Measurements from ENCODE around the gene ATP5F1C.
"Not testable (repeated sequence)": the region's sequence is repeated elsewhere in the genome, so short reads cannot be mapped to it uniquely, and the experiment has no call there.

The ATP5F1C gene

DNA sequence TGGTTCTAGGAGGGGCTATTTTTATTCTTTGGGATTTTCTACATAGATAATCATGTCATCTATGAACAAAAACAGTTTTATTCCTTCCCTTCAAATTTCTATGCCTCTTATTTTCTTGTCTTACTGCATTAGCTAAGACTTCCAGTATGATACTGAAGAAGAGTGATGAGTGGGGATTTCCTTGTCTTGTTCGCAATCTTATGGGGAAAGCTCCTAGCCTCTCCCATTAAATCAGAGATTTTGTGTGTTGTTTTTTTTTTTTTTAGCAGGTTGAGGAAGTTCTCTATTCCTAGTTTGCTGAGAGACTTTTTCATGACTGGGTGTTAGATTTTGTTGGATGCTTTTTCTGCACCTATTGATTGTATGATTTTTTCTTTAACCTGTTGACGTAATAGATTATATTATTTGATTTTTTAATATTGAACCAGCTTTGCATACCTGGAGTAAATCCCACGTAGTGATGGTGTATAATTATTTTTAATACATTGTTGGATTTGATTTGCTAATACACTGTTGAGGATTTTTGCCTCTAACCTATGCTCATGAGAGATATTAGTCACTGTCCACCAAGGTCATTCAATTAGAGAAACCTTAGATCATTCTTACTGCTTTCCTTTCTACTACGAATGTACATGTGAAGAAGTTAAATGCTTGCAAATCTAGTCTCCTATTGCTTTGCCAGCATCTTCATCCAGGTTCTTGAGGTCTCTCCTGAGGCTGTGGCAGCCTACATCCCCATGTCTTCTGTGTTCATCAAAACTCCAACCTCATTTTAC is 6.5 kb downstream of the ATP5F1C start:
- DNase-seq: no peak

DNA sequence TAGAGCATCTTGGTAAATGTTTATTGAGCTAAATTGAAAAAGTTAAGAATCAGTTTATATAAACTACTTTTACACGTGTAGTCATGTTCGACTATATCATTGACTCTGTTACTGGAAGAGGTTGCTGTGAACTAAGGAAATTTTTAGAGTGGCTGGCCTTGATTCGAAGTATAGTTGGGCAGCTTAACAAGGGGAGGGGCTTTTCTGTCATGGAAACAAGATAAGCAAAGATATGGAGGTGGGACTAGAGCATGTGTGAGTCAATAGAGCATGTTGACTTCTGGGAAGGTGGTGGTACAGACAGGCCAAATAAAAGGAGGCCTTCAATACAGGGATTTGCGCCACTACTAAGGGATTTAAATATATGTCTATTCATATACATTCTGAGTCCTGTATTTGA is 7.6 kb downstream of the ATP5F1C start:
- DNase-seq: no peak

DNA sequence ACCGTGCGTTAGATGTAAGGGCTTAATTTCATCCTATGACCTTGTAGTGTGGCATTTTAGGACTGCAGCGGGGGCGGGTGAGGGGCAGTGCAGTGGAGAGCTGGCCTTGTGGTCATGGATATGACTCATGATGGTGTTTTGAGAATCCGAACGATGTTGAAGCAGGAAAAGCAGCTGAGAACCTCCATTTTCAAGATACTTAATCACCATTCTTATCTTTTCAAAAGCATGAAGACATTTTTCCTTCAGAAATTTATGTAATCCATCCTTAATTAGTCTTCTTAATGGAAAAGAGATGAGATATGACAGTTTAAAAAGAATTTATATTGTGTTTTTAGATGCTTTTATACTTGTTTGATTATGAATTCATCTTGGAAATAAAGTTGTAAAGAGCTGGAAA is 9.6 kb downstream of the ATP5F1C start:
- no peak for DNase-seq

DNA sequence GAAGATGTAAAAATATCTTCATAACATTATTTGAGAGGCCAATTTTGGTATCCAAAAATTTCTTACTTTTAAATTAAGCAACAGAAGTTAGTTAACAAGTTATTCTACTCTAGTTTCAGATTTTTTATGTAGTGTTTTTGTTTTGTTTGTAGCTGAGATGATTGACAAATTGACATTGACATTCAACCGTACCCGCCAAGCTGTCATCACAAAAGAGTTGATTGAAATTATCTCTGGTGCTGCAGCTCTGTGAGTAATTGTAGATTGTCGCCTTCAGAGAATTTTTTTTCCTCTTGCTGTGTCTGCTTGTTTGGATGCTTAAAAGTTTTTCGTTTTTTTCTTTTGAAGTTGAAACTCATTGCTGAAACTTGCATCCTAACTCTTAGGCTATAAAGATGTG is 14.6 kb downstream of the ATP5F1C start:
- DNase-seq: no peak

DNA sequence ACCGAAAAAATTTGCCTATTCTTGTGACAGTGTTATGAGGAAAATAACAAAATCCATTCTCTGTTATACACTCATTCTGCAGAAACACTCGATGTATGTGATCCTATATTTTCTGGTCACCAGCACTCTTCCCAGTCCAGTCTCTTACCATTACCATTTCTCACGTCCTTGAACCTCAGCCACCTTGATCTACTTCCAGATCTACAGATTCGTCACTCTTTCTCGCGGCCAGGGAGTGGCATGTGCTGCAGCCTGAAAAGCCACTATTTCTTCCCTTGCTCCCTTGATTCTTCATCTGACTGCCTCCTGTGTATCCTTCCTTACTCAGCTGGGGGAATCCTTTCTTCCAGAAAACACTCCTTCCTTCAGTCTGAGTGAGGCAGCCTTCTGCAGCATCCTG is 16.2 kb downstream of the ATP5F1C start:
- no peak for DNase-seq

DNA sequence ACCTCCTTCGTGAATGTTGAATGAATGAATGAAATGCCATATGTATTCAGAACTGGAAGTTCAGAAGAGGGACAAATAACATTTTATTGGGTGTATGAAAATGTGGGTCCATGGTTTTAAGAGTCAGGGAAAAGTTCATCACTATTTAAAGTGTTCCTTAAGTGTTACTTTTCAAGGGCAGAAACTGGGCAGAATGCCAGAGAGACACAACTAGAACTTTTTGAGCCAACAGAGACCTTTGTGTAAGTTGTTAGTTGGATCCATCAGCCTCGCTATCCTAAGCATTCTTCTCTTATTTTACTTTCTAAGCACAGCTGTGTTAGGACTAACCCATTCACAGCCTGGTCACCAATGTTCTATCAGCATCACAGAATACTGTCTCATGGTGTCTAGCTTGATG is 16.8 kb downstream of the ATP5F1C start:
- no peak for DNase-seq

DNA sequence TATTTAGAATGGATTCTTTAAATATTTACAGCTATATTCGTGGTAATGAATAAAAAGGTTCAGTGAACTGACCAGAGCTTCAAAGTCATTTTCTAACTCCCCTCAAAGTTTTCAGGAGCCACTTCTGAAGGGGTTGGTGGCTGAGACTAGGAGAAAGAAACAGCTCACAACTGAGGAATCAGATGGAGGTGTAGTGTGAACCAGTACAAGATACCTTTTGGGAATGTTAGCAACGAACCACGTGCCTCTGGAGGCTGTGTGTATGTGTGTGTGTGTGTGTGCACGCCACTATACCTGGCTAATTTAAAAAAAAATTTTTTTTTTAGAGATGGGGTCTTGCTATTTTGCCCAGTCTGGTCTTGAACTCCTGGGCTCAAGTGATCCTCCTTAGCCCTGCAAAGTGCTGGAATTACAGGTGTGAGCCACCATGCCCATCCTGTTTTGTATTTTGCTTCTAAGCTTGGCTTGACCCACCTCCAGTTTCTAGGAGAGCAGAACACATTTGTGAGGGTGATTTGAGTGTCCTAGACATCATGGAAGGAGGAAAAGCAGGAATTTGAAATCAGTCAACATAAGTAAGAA is 20.8 kb downstream of the ATP5F1C start:
- DNase-seq: no peak

DNA sequence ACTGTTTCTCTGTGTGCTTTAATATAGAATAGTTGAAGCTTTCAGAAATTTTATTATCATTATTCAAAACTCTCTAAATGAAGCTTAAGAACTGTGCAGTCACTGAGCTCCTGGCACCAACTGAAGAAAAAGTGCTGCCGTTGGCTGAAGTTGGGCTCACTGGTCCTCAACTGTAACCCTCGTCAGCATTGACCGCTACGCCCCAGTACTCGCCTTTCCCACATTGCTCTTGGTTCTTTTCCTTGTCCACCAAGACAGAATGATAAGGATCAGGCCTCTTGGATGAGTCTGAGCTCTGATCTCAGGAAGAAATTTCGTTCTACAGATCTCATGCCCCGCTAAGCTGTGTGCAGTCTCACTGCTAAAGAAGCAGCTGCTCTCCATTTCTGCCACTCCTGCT is 22.5 kb downstream of the ATP5F1C start:
- no peak for DNase-seq

DNA sequence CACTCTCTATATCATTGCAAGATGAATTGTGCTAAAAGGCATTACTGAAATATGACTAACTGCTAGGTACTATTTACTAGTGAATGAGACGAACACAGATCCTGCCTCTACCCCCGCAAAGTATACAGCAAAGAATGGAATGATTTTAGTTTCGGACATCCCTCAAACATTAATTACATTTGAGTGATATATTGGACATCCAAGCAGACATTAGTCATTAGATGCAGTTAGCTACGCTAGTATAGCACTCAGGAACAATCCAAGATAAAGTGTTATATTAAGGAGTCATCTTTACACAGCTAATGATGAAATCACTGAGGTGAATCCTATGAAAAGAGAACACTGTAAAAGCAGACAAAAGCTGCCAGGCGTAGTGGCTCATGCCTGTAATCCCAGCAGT is 23.0 kb downstream of the ATP5F1C start:
- DNase-seq: no peak

DNA sequence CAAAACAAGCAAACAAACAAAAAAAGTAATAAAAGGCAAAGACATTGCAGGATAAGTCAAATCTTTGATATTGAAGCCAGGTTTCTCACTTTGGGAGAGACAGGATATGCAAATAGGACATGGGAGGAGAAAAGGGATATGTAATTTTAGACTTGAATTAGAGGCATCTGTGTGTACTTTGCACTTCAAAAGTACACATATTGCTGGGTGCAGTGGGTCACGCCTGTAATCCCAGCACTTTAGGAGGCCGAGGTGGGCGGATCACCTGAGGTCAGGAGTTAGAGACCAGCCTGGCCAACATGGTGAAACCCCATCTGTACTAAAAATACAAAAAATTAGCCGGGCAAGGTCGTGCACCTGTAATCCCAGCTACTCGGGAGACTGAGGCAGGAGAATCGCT is 23.8 kb downstream of the ATP5F1C start:
- DNase-seq: not testable (repeated sequence)

DNA sequence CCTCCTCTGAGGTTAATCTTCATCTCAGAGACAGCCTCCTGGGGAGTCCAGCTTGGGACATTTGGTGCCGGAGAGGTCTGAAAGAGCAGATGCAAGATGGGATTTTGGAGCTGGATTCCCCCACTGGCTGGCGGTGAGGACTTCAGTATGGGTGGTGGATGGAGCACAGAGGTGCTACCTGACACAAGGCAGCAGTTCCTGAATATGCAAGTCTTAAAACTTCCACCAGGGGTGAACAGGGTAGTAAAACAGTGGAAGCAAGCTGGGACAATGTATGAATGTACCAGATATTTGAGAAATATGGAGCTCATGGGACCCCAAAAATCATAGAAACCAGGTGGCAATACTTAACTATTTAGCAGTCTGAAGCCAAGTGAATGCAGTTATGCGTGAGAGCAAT is 25.5 kb downstream of the ATP5F1C start:
- DNase-seq: no peak

DNA sequence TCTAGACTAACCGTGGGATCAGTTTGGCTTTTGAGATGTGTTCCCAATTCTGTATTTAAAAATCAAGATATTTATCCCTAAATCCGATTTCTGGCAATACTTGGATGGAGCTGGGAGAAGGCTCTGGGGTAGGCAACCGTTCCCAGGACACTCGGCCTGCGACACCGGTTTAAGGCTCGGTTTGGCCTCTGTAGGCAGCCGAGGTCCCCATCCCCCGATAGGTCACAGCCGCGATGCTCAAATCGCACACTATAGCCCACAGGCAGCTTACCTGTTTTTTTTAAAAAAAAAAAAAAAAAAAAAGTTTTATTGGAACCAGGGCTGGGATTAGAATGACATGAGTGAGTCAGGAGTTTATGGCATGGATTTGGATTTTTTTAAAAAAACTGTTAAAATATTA is 29.6 kb downstream of the ATP5F1C start:
- no peak for DNase-seq

DNA sequence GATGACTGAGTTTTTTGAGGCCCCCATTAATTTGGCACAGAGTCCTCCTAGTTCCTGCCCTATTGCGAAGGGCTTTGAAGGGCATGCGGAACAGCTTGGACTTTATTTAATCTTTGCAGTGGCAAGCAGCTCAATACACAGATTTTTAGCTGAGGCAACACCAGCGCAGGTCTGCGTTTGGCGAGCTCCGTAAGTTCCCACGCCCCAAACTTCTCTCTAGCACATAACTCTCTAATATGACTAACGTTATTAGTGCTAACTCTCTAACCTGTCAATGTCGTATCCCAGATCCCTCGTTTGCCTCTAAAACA is 30.0 kb downstream of the ATP5F1C start:
- no peak for DNase-seq

DNA sequence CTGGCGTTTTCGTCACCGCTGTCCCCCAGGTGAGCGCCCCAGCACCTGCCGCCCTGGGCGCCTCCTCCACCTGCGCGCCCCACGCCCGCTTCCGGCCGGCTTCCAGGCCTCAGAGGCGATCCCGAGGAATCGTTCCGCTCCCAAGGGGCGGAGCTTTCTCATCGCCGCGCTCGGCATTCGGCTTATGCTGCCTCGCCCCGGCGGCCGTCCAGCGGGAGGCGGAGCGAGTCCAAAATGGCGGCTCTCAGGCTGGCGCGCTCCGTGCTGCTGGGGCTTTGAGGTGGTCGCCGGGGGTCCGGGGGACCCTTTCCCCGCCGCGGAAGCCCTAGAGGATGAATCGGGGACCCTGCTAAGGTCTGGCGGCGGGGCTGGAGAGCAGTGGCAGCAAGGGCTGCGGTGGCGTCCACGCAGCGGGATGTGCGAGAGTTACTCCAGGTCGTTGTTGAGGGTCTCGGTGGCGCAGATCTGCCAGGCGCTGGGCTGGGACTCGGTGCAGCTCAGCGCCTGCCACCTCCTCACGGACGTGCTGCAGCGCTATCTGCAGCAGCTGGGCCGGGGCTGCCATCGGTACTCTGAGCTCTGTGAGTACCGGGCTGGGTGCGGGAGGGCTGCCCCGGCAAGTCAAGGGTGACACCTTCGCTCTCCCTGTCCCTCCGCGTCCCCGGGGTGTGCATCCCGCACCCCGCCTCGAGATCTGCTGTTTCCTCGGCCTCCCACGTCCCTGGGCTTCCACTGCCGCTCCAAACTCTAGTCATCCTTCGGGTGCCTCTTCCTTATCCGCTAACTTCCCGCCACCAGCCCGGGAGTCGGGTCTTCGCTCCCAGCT is 30.5 kb downstream of the ATP5F1C start, which contains the start of gene TAF3:
TSS of gene TAF3 (plus strand) at position 211 of the 826 bp plus-strand sequence. CDS start at position 416, 205 bp downstream.
- DNase-seq: peak; percentile 64

DNA sequence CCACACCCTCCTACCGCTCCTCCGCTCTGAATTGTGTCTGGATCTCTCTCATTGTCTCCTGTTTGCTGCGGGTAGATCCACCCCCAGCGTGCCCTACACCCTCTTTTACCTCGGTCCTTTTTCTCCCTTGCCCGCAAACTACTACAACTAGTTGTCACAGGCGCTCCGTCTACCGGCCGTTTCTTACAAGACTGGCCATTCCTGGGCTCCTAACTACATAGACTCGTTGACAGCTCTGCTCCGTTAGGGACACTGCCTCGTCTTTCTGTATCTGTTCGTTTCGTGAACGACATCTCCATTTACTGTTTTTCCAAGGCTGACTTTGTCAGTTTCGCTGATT is 31.1 kb downstream of the ATP5F1C start:
- DNase-seq: no peak

DNA sequence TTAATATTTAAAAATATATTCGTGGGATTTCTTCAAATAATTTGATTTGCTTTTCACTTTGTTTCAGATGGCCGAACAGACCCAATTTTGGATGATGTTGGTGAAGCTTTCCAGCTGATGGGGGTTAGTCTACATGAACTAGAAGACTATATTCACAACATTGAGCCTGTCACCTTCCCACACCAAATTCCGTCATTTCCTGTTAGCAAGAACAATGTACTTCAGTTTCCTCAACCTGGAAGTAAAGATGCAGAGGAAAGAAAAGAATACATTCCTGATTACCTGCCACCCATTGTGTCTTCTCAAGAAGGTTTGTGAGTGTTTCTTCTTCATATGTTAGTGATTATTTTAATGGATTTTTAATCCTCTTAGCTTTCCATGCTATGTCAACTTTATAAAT is 36.3 kb downstream of the ATP5F1C start:
- no peak for DNase-seq

DNA sequence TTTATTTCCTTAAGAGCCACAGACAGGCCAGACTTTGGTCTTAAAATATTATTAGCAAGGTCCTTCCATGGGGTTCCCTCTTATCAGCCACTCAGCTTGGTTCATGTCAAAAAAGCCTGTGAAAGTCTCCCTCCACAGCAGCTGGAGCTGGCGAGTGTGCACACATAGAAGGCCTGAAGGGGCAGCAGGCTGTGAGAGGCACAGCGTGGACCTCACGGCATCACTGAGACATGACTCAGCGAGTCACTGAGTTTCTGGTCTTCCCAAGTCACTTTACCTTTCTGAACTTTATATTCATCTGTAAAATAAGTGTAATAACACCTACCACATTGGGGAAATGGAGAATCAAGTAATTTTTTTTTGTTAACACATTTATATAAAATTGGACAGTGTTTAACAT is 39.0 kb downstream of the ATP5F1C start:
- DNase-seq: no peak

DNA sequence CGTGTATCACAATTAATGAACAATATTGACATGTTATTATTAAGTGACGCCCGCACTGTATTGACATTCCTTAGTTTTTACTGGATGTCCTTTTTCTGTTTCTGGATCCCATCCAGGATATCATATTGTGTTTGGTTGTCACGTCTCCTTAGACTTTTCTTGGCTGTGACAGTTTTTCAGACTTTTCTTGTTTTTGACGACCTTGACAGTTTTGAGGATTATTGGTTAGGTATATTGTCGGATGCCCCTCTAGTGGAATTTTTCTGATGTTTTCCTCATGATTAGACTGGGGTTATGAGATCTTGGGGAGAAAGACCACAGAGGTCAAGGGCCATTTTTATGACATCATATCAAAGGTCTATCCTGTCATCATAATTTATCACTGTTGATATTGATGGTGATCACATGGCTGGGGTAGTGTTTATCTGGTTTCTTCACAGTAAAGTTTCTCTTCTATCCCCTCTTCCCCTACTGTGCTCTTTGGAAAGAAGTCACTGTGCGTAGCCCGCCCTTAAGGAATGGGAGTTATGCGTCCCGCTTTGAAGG is 41.4 kb downstream of the ATP5F1C start:
- DNase-seq: no peak

DNA sequence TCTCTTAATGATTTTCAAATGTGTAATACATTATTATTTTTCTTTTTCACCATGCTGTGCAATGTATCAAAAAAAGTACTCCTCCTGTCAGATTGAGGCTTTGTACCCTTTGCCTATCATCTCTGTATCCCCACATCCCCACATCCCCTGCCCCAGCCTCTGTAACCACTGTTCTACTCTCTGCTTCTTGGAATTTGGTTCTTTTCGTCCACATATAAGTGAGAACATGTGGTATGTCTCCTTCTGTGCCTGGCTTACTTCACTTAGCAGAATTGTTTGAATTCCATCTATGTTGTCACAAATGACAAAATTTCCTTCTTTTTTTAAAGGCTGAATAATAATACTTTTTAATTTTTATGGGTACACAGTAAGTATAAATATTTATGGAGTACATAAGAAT is 44.1 kb downstream of the ATP5F1C start:
- DNase-seq: no peak

DNA sequence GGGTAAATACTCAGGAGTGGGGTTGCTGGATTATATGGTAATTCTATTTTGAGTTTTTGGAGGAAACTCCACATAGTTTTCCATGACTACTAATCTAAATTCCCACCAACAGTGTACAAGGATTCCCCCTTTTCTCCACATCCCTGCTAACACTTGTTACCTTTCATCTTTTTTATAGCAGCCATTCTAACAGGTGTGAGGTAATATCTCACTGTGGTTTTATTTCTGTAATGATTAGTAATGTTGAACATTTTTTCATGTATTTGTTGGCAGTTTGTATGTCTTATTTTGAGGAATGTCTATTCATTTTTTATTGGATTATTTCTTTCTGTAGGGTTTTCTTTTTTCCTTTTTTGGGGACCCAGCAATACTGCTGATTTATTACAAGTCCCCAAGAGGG is 45.2 kb downstream of the ATP5F1C start:
- DNase-seq: no peak

DNA sequence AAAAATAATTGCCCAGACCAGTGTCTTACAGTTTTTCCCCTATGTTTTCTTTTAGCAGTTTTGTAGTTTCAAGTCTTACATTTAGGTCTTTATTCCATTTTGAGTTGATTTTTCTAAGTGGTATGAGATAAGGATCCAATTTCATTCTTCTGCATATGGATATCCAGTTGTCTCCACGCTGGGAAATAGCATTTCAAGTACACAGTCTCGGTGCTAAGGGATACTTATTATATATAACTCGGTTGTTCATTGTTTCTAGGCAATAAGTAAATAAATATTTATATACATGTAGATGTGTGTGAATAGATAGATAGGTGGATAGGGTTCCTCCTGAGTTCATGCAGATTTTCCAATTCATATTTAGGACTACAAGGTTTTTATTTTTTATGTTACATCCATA is 46.3 kb downstream of the ATP5F1C start:
- no peak for DNase-seq

DNA sequence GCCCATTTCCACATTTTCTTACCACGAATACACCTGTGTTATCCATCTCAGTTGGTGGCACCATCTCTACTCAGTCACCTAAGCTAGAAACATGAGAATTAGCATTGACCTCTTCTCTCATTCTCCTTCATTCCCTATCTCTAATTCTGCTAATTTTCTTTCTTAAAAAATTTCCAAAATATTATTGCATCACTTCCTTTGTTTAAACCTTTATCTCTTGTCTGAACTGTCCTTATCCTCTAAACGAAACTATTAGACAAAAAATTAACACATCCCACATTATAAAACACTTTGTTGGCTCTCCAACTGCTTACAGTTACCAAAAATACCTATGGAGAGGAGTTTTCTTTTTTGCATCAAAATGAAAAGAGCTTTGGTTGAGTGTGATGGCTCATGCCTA is 48.6 kb downstream of the ATP5F1C start:
- no peak for DNase-seq

DNA sequence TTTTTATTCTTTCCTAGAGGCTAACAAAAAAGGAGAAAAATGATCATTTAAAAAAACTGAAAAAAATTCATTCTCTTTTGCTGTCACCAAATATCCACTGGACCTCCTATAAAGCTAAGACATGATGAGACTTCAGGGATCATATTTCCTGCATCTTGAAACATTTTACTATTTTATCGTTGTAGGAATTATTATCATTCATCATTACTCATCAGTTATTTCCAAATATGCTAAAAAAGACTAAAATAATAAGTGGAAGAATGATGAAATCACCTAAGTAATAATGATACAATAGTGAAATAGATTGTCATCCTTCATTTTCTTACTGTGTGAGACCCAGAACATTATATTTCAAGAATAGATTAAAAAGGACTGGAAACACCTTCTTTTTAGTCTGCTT is 58.6 kb downstream of the ATP5F1C start:
- DNase-seq: no peak

DNA sequence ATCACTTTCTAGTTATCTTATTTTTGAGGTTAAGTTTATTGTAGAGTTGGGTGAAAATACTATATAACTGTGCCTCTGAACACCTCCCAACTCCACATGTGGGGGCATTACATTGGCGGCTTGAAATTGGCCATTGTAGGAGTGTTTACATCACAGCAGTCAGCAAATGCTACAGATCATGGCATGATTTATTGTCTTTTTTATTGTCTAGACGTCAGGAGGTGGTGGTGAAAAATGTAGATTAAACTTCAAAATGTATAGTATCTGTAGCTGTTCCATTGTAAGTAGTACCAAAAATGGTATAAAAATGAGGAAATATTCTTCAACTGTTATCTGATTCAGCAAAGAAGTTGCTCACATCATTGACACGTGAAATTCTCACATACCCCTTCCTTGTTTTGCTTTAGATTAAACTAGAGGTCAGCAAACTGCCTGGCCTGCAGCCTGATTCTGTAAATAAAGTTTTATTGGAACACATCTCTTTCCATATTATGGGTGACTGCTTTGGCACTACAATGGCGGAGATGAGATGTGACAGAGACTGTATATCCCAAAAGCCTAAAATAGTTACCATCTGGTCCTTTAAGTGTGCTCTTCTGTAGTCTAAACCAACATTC is 65.4 kb downstream of the ATP5F1C start:
- DNase-seq: no peak
